Neural progenitor cell (in vitro differentiated cells): ENCODE data around the gene ARHGAP28. TPM values are rescaled to one million over a fixed set of nuclear protein-coding genes. Genes with fewer than 3 reads are reported as not detected.

Source experiments
- DNase-seq: peaks from one replicate; pipeline ENCODE4 v3.0.0-alpha.2; 2016; ENCODE audit warnings: low spot score
- H2AFZ ChIP-seq: fragments of 200-600 bp; sonication (generic); replicated peaks from 2 replicates; pipeline ENCODE4 v1.6.1; 2016; ENCODE audit warnings: antibody characterized with exemption
- H3F3A ChIP-seq: fragments of 200-600 bp; sonication (generic); 2 replicates; pipeline ENCODE4 v1.6.1; 2016; ENCODE audit warnings: antibody characterized with exemption, low read depth
- H3K27ac ChIP-seq: fragments of 200-600 bp; sonication (generic); 2 replicates; pipeline ENCODE4 v1.5.1; 2016; ENCODE audit warnings: mild to moderate bottlenecking
- H3K27me3 ChIP-seq: fragments of 200-600 bp; sonication (generic); 2 replicates; pipeline ENCODE4 v1.6.1; 2016; ENCODE audit warnings: mild to moderate bottlenecking, moderate library complexity
- H3K36me3 ChIP-seq: fragments of 200-600 bp; sonication (generic); 2 replicates; pipeline ENCODE4 v1.5.1; 2016
- H3K4me1 ChIP-seq: fragments of 200-600 bp; sonication (generic); 2 replicates; pipeline ENCODE4 v1.6.1; 2016; ENCODE audit warnings: mixed run types
- H3K4me2 ChIP-seq: fragments of 200-600 bp; sonication (generic); 2 replicates; pipeline ENCODE4 v1.6.1; 2016
- H3K4me3 ChIP-seq: fragments of 200-600 bp; sonication (generic); 2 replicates; pipeline ENCODE4 v1.5.1; 2016
- H3K79me2 ChIP-seq: fragments of 200-600 bp; sonication (generic); 2 replicates; pipeline ENCODE4 v1.6.1; 2016; ENCODE audit warnings: low read depth
- H3K9ac ChIP-seq: fragments of 200-600 bp; sonication (generic); 2 replicates; pipeline ENCODE4 v1.6.1; 2016
- H3K9me3 ChIP-seq: fragments of 200-600 bp; sonication (generic); 2 replicates; pipeline ENCODE4 v1.5.1; 2016; ENCODE audit warnings: low read depth
- H4K20me1 ChIP-seq: fragments of 200-600 bp; sonication (generic); 2 replicates; pipeline ENCODE4 v1.6.1; 2016; ENCODE audit warnings: low read depth
- H3K27ac Mint-ChIP-seq: 3 replicates; pipeline ENCODE4 v1.8.0; 2021; ENCODE audit warnings: mixed read lengths
- H3K27me3 Mint-ChIP-seq: 2 replicates; pipeline ENCODE4 v1.8.0; 2022; ENCODE audit warnings: low read depth, mild to moderate bottlenecking, inconsistent platforms, moderate library complexity, mixed read lengths; ENCODE audit not compliant: insufficient read depth
- H3K36me3 Mint-ChIP-seq: 3 replicates; pipeline ENCODE4 v1.8.0; 2021; ENCODE audit warnings: mixed read lengths
- H3K4me1 Mint-ChIP-seq: 3 replicates; pipeline ENCODE4 v1.8.0; 2021; ENCODE audit warnings: mixed read lengths
- H3K4me3 Mint-ChIP-seq: 3 replicates; pipeline ENCODE4 v1.8.0; 2021; ENCODE audit warnings: mild to moderate bottlenecking, moderate library complexity, mixed read lengths
- H3K9me3 Mint-ChIP-seq: 3 replicates; pipeline ENCODE4 v1.8.0; 2020; ENCODE audit warnings: mixed read lengths
- CTCF ChIP-seq: fragments of 200-600 bp; sonication (generic); IDR thresholded peaks from 2 replicates; pipeline ENCODE4 v1.5.1; 2017; ENCODE audit warnings: antibody characterized with exemption, mild to moderate bottlenecking
- EZH2 ChIP-seq: fragments of 200-600 bp; sonication (generic); IDR thresholded peaks from 2 replicates; pipeline ENCODE4 v1.6.1; 2017; ENCODE audit warnings: antibody characterized with exemption, mild to moderate bottlenecking, moderate library complexity
- EZH2phosphoT487 ChIP-seq: fragments of 200-600 bp; sonication (generic); IDR thresholded peaks from 2 replicates; pipeline ENCODE4 v1.6.1; 2017; ENCODE audit warnings: antibody characterized with exemption
- total RNA-seq: library from RNA; depleted of rRNA; stranded (reverse); fragments of >200 nt; gene quantifications from 2 replicates; pipeline ENCODE4 v1.2.3, GENCODE V29; 2015; ENCODE audit warnings: low replicate concordance

ARHGAP28 gene
- total RNA-seq, 1 donor from 2014 or later = 25.7 TPM

GRCh38 chr18:6781142-6781714, 51.7 kb downstream of the ARHGAP28 start:
- Histone ChIP-seq H4K20me1 (no peaks in the 10 kb centered on the region), H3F3A (no peaks in the 10 kb centered on the region), H3K79me2 (no peaks in the 10 kb centered on the region), H3K27me3 (no peaks in the 10 kb centered on the region), H3K36me3 (no peaks in the 10 kb centered on the region), H3K4me2 (no peak overlapping the region), H3K4me3 (no peak overlapping the region), H2AFZ (peak overlapping the region; percentile 73), H3K27ac (no peak overlapping the region), H3K4me1 (peaks cover 18% of the 10 kb centered on the region), H3K9ac (no peak overlapping the region), H3K9me3 (no peaks in the 10 kb centered on the region)
- DNase-seq = no peak
- TF ChIP-seq EZH2 (no peak), EZH2phosphoT487 (no peak), CTCF (no peak)
- Mint-ChIP-seq H3K27ac (peak overlapping the region; percentile 80), H3K4me1 (peaks cover 38% of the 10 kb centered on the region), H3K9me3 (peaks cover 3% of the 10 kb centered on the region), H3K36me3 (peaks cover 6% of the 10 kb centered on the region), H3K27me3 (peaks cover 2% of the 10 kb centered on the region), H3K4me3 (peak overlapping the region; percentile 36)

GRCh38 chr18:6781796-6782195, 52.3 kb downstream of the ARHGAP28 start:
- Mint-ChIP-seq H3K36me3 (peaks cover 4% of the 10 kb centered on the region), H3K4me1 (peaks cover 38% of the 10 kb centered on the region), H3K9me3 (peaks cover 3% of the 10 kb centered on the region), H3K27me3 (peaks cover 2% of the 10 kb centered on the region), H3K27ac (peak overlapping the region; percentile 80), H3K4me3 (peak overlapping the region; percentile 36)
- H3K4me3 ChIP-seq = no peak overlapping the region
- no peak overlapping the region for H3K9ac ChIP-seq
- H3K27me3 ChIP-seq = no peaks in the 10 kb centered on the region
- no peak overlapping the region for H3K4me2 ChIP-seq
- no peaks in the 10 kb centered on the region for H3K79me2 ChIP-seq
- H3F3A ChIP-seq = no peaks in the 10 kb centered on the region
- TF ChIP-seq CTCF = no peak
- TF ChIP-seq EZH2phosphoT487 = no peak
- TF ChIP-seq EZH2 = no peak
- H3K27ac ChIP-seq = no peak overlapping the region
- peak overlapping the region; percentile 73 for H2AFZ ChIP-seq
- DNase-seq = no peak
- H4K20me1 ChIP-seq = no peaks in the 10 kb centered on the region
- no peaks in the 10 kb centered on the region for H3K36me3 ChIP-seq
- H3K9me3 ChIP-seq = no peaks in the 10 kb centered on the region
- H3K4me1 ChIP-seq = peaks cover 16% of the 10 kb centered on the region

DNA sequence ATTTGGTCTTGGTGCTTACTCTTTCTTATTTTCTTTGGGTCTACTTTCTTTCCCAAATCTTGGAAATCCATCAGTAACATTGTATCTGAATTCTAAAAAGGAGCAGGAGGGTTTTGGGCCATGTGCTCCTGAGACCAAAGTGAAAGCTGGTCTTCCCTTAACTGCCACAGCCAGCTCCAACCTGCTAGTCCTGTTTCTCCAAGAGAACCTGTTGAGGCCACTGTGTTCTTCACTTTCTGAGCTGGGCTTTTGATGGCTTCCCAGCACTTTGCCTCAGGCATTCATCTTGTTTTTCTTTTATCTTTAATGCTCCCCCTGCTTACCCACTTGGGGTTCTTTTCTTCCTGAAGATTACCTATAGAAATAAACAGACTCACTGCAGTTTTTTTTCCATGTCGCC, 53.3 kb downstream of the ARHGAP28 start:
- H3K9me3 Mint-ChIP-seq = peaks cover 1% of the 10 kb centered on the region
- Histone ChIP-seq H3K4me3 (no peak overlapping the region), H4K20me1 (no peaks in the 10 kb centered on the region), H3F3A (no peaks in the 10 kb centered on the region), H3K79me2 (no peaks in the 10 kb centered on the region), H3K27me3 (no peaks in the 10 kb centered on the region), H3K27ac (no peak overlapping the region), H2AFZ (no peak overlapping the region), H3K4me1 (peaks cover 16% of the 10 kb centered on the region), H3K9me3 (no peaks in the 10 kb centered on the region), H3K9ac (no peak overlapping the region), H3K4me2 (no peak overlapping the region), H3K36me3 (no peaks in the 10 kb centered on the region)
- TF ChIP-seq EZH2phosphoT487 (no peak), EZH2 (no peak), CTCF (no peak)
- peaks cover 36% of the 10 kb centered on the region for H3K4me1 Mint-ChIP-seq
- H3K36me3 Mint-ChIP-seq = peaks cover 3% of the 10 kb centered on the region
- no peak overlapping the region for H3K27ac Mint-ChIP-seq
- no peaks in the 10 kb centered on the region for H3K27me3 Mint-ChIP-seq
- DNase-seq = no peak
- H3K4me3 Mint-ChIP-seq = no peak overlapping the region
